IMR-90 (cell line): ENCODE results near the gene MICAL3. TPM values are rescaled to one million over a fixed set of nuclear protein-coding genes. Genes with fewer than 3 reads are reported as not detected.

ENCODE experiments used
- ATAC-seq: fragments of 200-7000 bp; cut with Tn5 transposase; 2 replicates; pipeline ENCODE4 v1.9.1; 2020; ENCODE audit warnings: low read depth, mild to moderate bottlenecking, moderate library complexity
- BruUV-seq: library from RNA; stranded (reverse); fragments of 400-500 nt; replicated peaks from 2 replicates; lab custom pipeline; 2021; lab: Mats Ljungman, UMichigan
- CTCF ChIA-PET: fragments of 300-600 bp; formaldehyde crosslinking; extraction: SDS; loops from one replicate; lab custom pipeline; 2021; ENCODE audit warnings: antibody characterized with exemption; lab: Yijun Ruan, JAX
- POLR2A ChIA-PET: fragments of 300-600 bp; sonication (Branson Sonifier 250); formaldehyde crosslinking; loops from one replicate; lab custom pipeline; 2022; ENCODE audit warnings: antibody characterized with exemption; ENCODE audit not compliant: unreplicated experiment; lab: Charles Lee
- DNase-seq: peaks from one replicate; pipeline ENCODE4 v3.0.0; 2013
- H2AFZ ChIP-seq: replicated peaks from 2 replicates; pipeline ENCODE3; 2013; ENCODE audit warnings: low read length, mild to moderate bottlenecking; ENCODE audit not compliant: poor library complexity
- H2AK5ac ChIP-seq: 2 replicates; pipeline ENCODE4 v1.6.1; 2013; ENCODE audit warnings: low read depth, low read length, inconsistent platforms
- H2AK9ac ChIP-seq: replicated peaks from 2 replicates; pipeline ENCODE3; 2013; ENCODE audit warnings: mild to moderate bottlenecking, low read depth, low read length, moderate library complexity; ENCODE audit not compliant: poor library complexity
- H2BK120ac ChIP-seq: 2 replicates; pipeline ENCODE4 v1.6.1; 2013; ENCODE audit warnings: low read depth, low read length, inconsistent platforms
- H2BK15ac ChIP-seq: 3 replicates; pipeline ENCODE4 v1.6.1; 2013; ENCODE audit warnings: low read depth, low read length, inconsistent platforms
- H2BK20ac ChIP-seq: 2 replicates; pipeline ENCODE4 v1.6.1; 2013; ENCODE audit warnings: low read depth, mild to moderate bottlenecking, inconsistent platforms, low read length, moderate library complexity
- H2BK5ac ChIP-seq: 2 replicates; pipeline ENCODE4 v1.6.1; 2013; ENCODE audit warnings: mild to moderate bottlenecking, low read depth, low read length, inconsistent platforms; ENCODE audit not compliant: poor library complexity, severe bottlenecking
- H3K14ac ChIP-seq: replicated peaks from 2 replicates; pipeline ENCODE4 v1.6.1; 2013; ENCODE audit warnings: low read depth, low read length, inconsistent platforms
- H3K18ac ChIP-seq: 2 replicates; pipeline ENCODE4 v1.6.1; 2013; ENCODE audit warnings: low read depth, low read length, control low read depth
- H3K23ac ChIP-seq: 2 replicates; pipeline ENCODE4 v1.6.1; 2013; ENCODE audit warnings: low read depth, low read length, inconsistent platforms
- H3K27ac ChIP-seq: 2 replicates; pipeline ENCODE4 v1.5.1; 2013; ENCODE audit warnings: mild to moderate bottlenecking, control low read depth, low read length; ENCODE audit not compliant: insufficient read depth
- H3K27me3 ChIP-seq: 2 replicates; pipeline ENCODE4 v1.6.1; 2013; ENCODE audit warnings: low read length; ENCODE audit not compliant: control insufficient read depth, insufficient read depth
- H3K36me3 ChIP-seq: 2 replicates; pipeline ENCODE4 v1.6.1; 2013; ENCODE audit warnings: low read length, mixed read lengths; ENCODE audit not compliant: control insufficient read depth, insufficient read depth
- H3K4ac ChIP-seq: 2 replicates; pipeline ENCODE4 v1.6.1; 2013; ENCODE audit warnings: low read depth, low read length, inconsistent platforms
- H3K4me1 ChIP-seq: 2 replicates; pipeline ENCODE4 v1.6.1; 2013; ENCODE audit warnings: low read length, mixed read lengths; ENCODE audit not compliant: control insufficient read depth, insufficient read depth
- H3K4me2 ChIP-seq: 2 replicates; pipeline ENCODE4 v1.6.1; 2013; ENCODE audit warnings: low read depth, mild to moderate bottlenecking, control low read depth, low read length, moderate library complexity
- H3K4me3 ChIP-seq: 2 replicates; pipeline ENCODE4 v1.5.1; 2013; ENCODE audit warnings: low read depth, mild to moderate bottlenecking, control low read depth, low read length, moderate library complexity; ENCODE audit not compliant: insufficient read depth
- H3K56ac ChIP-seq: 2 replicates; pipeline ENCODE4 v1.6.1; 2013; ENCODE audit warnings: low read length, inconsistent platforms; ENCODE audit not compliant: insufficient read depth; ENCODE audit errors: extremely low read depth
- H3K79me1 ChIP-seq, 2 experiments: 2 replicates each; pipeline ENCODE4 v1.6.1; 2013; ENCODE audit warnings: low read length in 2 of 2, inconsistent platforms in 1 of 2, low read depth in 1 of 2
- H3K9ac ChIP-seq: 2 replicates; pipeline ENCODE4 v1.6.1; 2013; ENCODE audit warnings: low read depth, low read length, control low read depth
- H3K9me1 ChIP-seq: 2 replicates; pipeline ENCODE4 v1.6.1; 2013; ENCODE audit warnings: low read length, inconsistent platforms; ENCODE audit not compliant: insufficient read depth
- H3K9me3 ChIP-seq: 2 replicates; pipeline ENCODE4 v1.6.1; 2013; ENCODE audit warnings: low read length; ENCODE audit not compliant: control insufficient read depth, insufficient read depth
- H4K20me1 ChIP-seq: 2 replicates; pipeline ENCODE4 v1.6.1; 2013; ENCODE audit warnings: low read length, inconsistent platforms; ENCODE audit not compliant: insufficient read depth
- H4K5ac ChIP-seq: 2 replicates; pipeline ENCODE4 v1.6.1; 2013; ENCODE audit warnings: mild to moderate bottlenecking, low read depth, low read length, control low read depth
- H4K8ac ChIP-seq, 2 experiments: 2 replicates each; pipeline ENCODE4 v1.6.1; 2013; ENCODE audit warnings: low read depth in 2 of 2, low read length in 2 of 2, control low read depth in 1 of 2, inconsistent platforms in 1 of 2
- H4K91ac ChIP-seq: 2 replicates; pipeline ENCODE4 v1.6.1; 2013; ENCODE audit warnings: low read depth, low read length, inconsistent platforms; ENCODE audit not compliant: insufficient read depth
- BHLHE40 ChIP-seq: fragments of 150-350 bp; IDR thresholded peaks from 2 replicates; pipeline ENCODE4 v1.6.1; 2016; ENCODE audit warnings: mild to moderate bottlenecking, low read depth, low read length
- CEBPB ChIP-seq: IDR thresholded peaks from 2 replicates; pipeline ENCODE4 v1.6.1; 2012; ENCODE audit warnings: low read depth, low read length, improper control_type of control experiment
- CHD1 ChIP-seq: IDR thresholded peaks from 2 replicates; pipeline ENCODE4 v1.6.1; 2012; ENCODE audit warnings: low read depth, low read length, improper control_type of control experiment
- ELK1 ChIP-seq: fragments of 150-350 bp; IDR thresholded peaks from 2 replicates; pipeline ENCODE4 v1.6.1; 2016; ENCODE audit warnings: low read depth, mild to moderate bottlenecking, low read length, moderate library complexity, borderline replicate concordance
- FOS ChIP-seq: fragments of 150-350 bp; IDR thresholded peaks from 2 replicates; pipeline ENCODE4 v1.6.1; 2016; ENCODE audit warnings: low read depth, low read length
- MAFK ChIP-seq: IDR thresholded peaks from 2 replicates; pipeline ENCODE4 v1.6.1; 2012; ENCODE audit warnings: low read depth, low read length, improper control_type of control experiment
- MAZ ChIP-seq: IDR thresholded peaks from 2 replicates; pipeline ENCODE4 v1.6.1; 2012; ENCODE audit warnings: low read depth, mild to moderate bottlenecking, low read length, improper control_type of control experiment, moderate library complexity, borderline replicate concordance
- MXI1 ChIP-seq: IDR thresholded peaks from 2 replicates; pipeline ENCODE4 v1.6.1; 2012; ENCODE audit warnings: low read depth, mild to moderate bottlenecking, low read length, moderate library complexity, borderline replicate concordance
- NFE2L2 ChIP-seq: fragments of 150-350 bp; IDR thresholded peaks from 2 replicates; pipeline ENCODE4 v1.6.1; 2016; ENCODE audit warnings: low read depth, mild to moderate bottlenecking, low read length
- POLR2A ChIP-seq: IDR thresholded peaks from 2 replicates; pipeline ENCODE4 v1.6.1; 2012; ENCODE audit warnings: mild to moderate bottlenecking, low read depth, low read length
- RAD21 ChIP-seq: IDR thresholded peaks from 2 replicates; pipeline ENCODE4 v1.6.1; 2012; ENCODE audit warnings: low read length, improper control_type of control experiment
- RCOR1 ChIP-seq: IDR thresholded peaks from 2 replicates; pipeline ENCODE4 v1.6.1; 2012; ENCODE audit warnings: mild to moderate bottlenecking, low read length, improper control_type of control experiment; ENCODE audit not compliant: insufficient replicate concordance
- RFX5 ChIP-seq: IDR thresholded peaks from 2 replicates; pipeline ENCODE4 v1.8.0; 2012; ENCODE audit warnings: low read depth, mild to moderate bottlenecking, low read length, moderate library complexity
- SMC3 ChIP-seq: fragments of 150-350 bp; IDR thresholded peaks from 2 replicates; pipeline ENCODE4 v1.6.1; 2016; ENCODE audit warnings: low read depth, mild to moderate bottlenecking, antibody characterized with exemption, low read length, moderate library complexity
- WGBS, 2 experiments: methylation state at CpG; one replicate each; pipeline versions ENCODE4 v1.1.5 to v1.1.7; 2013; ENCODE audit warnings: missing lambda C conversion rate in 2 of 2; ENCODE audit not compliant: insufficient read length in 1 of 2; ENCODE audit errors: extremely low coverage in 2 of 2; 5-methylcytosine and 5-hydroxymethylcytosine counted together
- dilution Hi-C: fragments of 300-500 bp; cut with HindIII; formaldehyde crosslinking; loops from one replicate; pipeline ENCODE4 v1.14.3; 2018; ENCODE audit warnings: low sequenced_read_pairs; ENCODE audit not compliant: unreplicated experiment
- in situ Hi-C: fragments of 300-500 bp; cut with MboI; formaldehyde crosslinking; loops from 3 replicates; pipeline ENCODE4 v1.14.3; 2019; ENCODE audit warnings: low sequenced_read_pairs, inconsistent platforms, mixed read lengths
- intact Hi-C: fragments of 100-400 bp; cut with micrococcal nuclease; formaldehyde crosslinking; loops from 2 replicates; pipeline ENCODE4 v1.10.0; 2022
- polyA plus RNA-seq, 3 experiments: library from polyadenylated mRNA; depleted of rRNA; stranded (reverse); fragments of >200 nt; gene quantifications; 2 replicates each; pipeline ENCODE4 v1.2.3, GENCODE V29; 2012; ENCODE audit warnings: low replicate concordance in 1 of 3
- total RNA-seq: library from RNA; depleted of rRNA; stranded (reverse); fragments of >200 nt; gene quantifications from 2 replicates; pipeline ENCODE4 v1.2.3, GENCODE V29; 2012
- TF ChIP-seq, protein P1 (sequence below): fragments of 150-350 bp; IDR thresholded peaks from 2 replicates; pipeline ENCODE4 v1.6.1; 2017; ENCODE audit warnings: mild to moderate bottlenecking, antibody characterized with exemption, low read length, low read depth
- TF ChIP-seq, protein P2 (sequence below): conservative IDR thresholded peaks from 2 replicates; pipeline ENCODE4 v1.5.1; 2012; ENCODE audit warnings: mild to moderate bottlenecking, low read depth, low read length, improper control_type of control experiment

The MICAL3 gene
- total and polyA plus RNA-seq, 2 of the 4 experiments (the other 2 are of a cell fraction): 17.6 to 26.8 TPM

- Histone ChIP-seq H3K36me3 (peaks cover 20% of the 10 kb centered on the region), H2AFZ (no peak overlapping the region), H3K27ac (no peak overlapping the region), H3K14ac (no peak overlapping the region), H4K5ac (no peak overlapping the region), H4K91ac (no peak overlapping the region), H3K56ac (no peak overlapping the region), H2BK120ac (no peak overlapping the region), H2AK9ac (no peak overlapping the region), H3K23ac (no peak overlapping the region), H3K9me3 (no peaks in the 10 kb centered on the region), H2BK5ac (no peak overlapping the region), H4K20me1 (no peaks in the 10 kb centered on the region), H3K4me1 (no peaks in the 10 kb centered on the region), H2BK20ac (no peak overlapping the region), H3K27me3 (no peaks in the 10 kb centered on the region), H3K79me1 (no peaks in the 10 kb centered on the region), H3K9me1 (no peaks in the 10 kb centered on the region), H3K4ac (no peak overlapping the region), H4K8ac (no peak overlapping the region), H3K4me3 (no peak overlapping the region), H3K9ac (no peak overlapping the region), H2BK15ac (no peak overlapping the region), H3K4me2 (no peak overlapping the region), H3K18ac (no peak overlapping the region), H2AK5ac (no peak overlapping the region)
- in situ Hi-C loops: no loop called here
- POLR2A ChIA-PET: interaction anchor here (0.6 kb wide), 1 partner anchor 260 kb away, joined by 3 read pairs; no protein-coding TSS in a partner anchor
- ATAC-seq: no peak
- CTCF ChIA-PET: no interaction called here
- intact Hi-C loops: no loop called here
- BruUV-seq: no TSS peak
- dilution Hi-C loops: no loop called here
- 86% methylated on average over 4 of the region's 13 CpGs; no CpG with 5 or more reads in 1 of the 2 experiments for WGBS, 2 experiments
- TF ChIP-seq FOS (no peak), MXI1 (no peak), RAD21 (no peak), CHD1 (no peak), RFX5 (no peak), MAZ (no peak), RCOR1 (no peak), SMC3 (no peak), CEBPB (no peak), MAFK (no peak), BHLHE40 (no peak), NFE2L2 (no peak), ELK1 (no peak), POLR2A (no peak)
- TF ChIP-seq, protein P1, sequence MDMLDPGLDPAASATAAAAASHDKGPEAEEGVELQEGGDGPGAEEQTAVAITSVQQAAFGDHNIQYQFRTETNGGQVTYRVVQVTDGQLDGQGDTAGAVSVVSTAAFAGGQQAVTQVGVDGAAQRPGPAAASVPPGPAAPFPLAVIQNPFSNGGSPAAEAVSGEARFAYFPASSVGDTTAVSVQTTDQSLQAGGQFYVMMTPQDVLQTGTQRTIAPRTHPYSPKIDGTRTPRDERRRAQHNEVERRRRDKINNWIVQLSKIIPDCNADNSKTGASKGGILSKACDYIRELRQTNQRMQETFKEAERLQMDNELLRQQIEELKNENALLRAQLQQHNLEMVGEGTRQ: no peak
- TF ChIP-seq, protein P2, sequence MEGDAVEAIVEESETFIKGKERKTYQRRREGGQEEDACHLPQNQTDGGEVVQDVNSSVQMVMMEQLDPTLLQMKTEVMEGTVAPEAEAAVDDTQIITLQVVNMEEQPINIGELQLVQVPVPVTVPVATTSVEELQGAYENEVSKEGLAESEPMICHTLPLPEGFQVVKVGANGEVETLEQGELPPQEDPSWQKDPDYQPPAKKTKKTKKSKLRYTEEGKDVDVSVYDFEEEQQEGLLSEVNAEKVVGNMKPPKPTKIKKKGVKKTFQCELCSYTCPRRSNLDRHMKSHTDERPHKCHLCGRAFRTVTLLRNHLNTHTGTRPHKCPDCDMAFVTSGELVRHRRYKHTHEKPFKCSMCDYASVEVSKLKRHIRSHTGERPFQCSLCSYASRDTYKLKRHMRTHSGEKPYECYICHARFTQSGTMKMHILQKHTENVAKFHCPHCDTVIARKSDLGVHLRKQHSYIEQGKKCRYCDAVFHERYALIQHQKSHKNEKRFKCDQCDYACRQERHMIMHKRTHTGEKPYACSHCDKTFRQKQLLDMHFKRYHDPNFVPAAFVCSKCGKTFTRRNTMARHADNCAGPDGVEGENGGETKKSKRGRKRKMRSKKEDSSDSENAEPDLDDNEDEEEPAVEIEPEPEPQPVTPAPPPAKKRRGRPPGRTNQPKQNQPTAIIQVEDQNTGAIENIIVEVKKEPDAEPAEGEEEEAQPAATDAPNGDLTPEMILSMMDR: no peak
- DNase-seq: no peak
Measured at GRCh38 chr22:17855572-17856290, 168.6 kb downstream of the MICAL3 start.
